Keratinocyte (primary cell): ENCODE measurements around the gene KRTAP10-11. TPM values are rescaled to one million over a fixed set of nuclear protein-coding genes. Genes with fewer than 3 reads are reported as not detected.

ENCODE experiments used
- DNase-seq: peaks from one replicate; pipeline ENCODE4 v3.0.0-alpha.2; 2011; ENCODE audit warnings: low read depth, missing footprints, low spot score
- FAIRE-seq: peaks from 2 replicates; lab custom pipeline; 2011; peaks lifted over from hg19 to GRCh38; lab: Jason Lieb, UNC
- H2AFZ ChIP-seq: 2 replicates; pipeline ENCODE4 v1.6.0; 2012; ENCODE audit warnings: low read length, control low read depth, inconsistent platforms; ENCODE audit not compliant: control insufficient read depth
- H3K27ac ChIP-seq: 2 replicates; pipeline ENCODE4 v1.5.1; 2011; ENCODE audit warnings: low read length; ENCODE audit not compliant: control insufficient read depth, insufficient read depth
- H3K27me3 ChIP-seq: 3 replicates; pipeline ENCODE4 v1.6.0; 2011; ENCODE audit warnings: low read length; ENCODE audit not compliant: control insufficient read depth, insufficient read depth; ENCODE audit errors: extremely low read depth
- H3K36me3 ChIP-seq, 2 experiments: 2 replicates in 1 of 2; 3 replicates in 1 of 2; pipeline ENCODE4 v1.5.1; 2011; ENCODE audit warnings: low read length in 2 of 2, mild to moderate bottlenecking in 1 of 2; ENCODE audit not compliant: control insufficient read depth in 2 of 2, insufficient read depth in 2 of 2; ENCODE audit errors: extremely low read depth in 1 of 2
- H3K4me1 ChIP-seq: 3 replicates; pipeline ENCODE4 v1.5.1; 2011; ENCODE audit warnings: low read length; ENCODE audit not compliant: control insufficient read depth, insufficient read depth; ENCODE audit errors: extremely low read depth
- H3K4me2 ChIP-seq: 3 replicates; pipeline ENCODE4 v1.6.0; 2011; ENCODE audit warnings: low read depth, low read length; ENCODE audit not compliant: control insufficient read depth, insufficient read depth; ENCODE audit errors: extremely low read depth
- H3K4me3 ChIP-seq, 3 experiments: fragments of 200-600 bp in 1 of 3; sonication (generic) in 1 of 3; 2 replicates in 2 of 3; 3 replicates in 1 of 3; pipeline ENCODE4 v1.5.1; 2011 to 2016; ENCODE audit warnings: low read length in 3 of 3, mild to moderate bottlenecking in 3 of 3, control low read depth in 2 of 3, inconsistent platforms in 1 of 3, low read depth in 1 of 3, mixed read lengths in 1 of 3, mixed run types in 1 of 3, moderate library complexity in 1 of 3; ENCODE audit not compliant: control insufficient read depth in 2 of 3, insufficient read depth in 2 of 3; ENCODE audit errors: extremely low read depth in 1 of 3
- H3K79me2 ChIP-seq: 2 replicates; pipeline ENCODE4 v1.6.0; 2012; ENCODE audit warnings: low read length; ENCODE audit not compliant: control insufficient read depth, insufficient read depth
- H3K9ac ChIP-seq: 3 replicates; pipeline ENCODE4 v1.6.0; 2011; ENCODE audit warnings: low read length; ENCODE audit not compliant: control insufficient read depth, insufficient read depth; ENCODE audit errors: extremely low read depth
- H3K9me1 ChIP-seq: 3 replicates; pipeline ENCODE4 v1.6.0; 2011; ENCODE audit warnings: low read length; ENCODE audit not compliant: control insufficient read depth, insufficient read depth; ENCODE audit errors: extremely low read depth
- H3K9me3 ChIP-seq: 2 replicates; pipeline ENCODE4 v1.5.1; 2012; ENCODE audit warnings: low read depth, low read length; ENCODE audit not compliant: control insufficient read depth
- H4K20me1 ChIP-seq: 3 replicates; pipeline ENCODE4 v1.6.0; 2011; ENCODE audit warnings: low read length; ENCODE audit not compliant: control insufficient read depth, insufficient read depth; ENCODE audit errors: extremely low read depth
- EZH2 ChIP-seq: IDR thresholded peaks from one replicate; pipeline ENCODE4 v1.6.1; 2012; ENCODE audit warnings: inconsistent platforms, mild to moderate bottlenecking, low read length, moderate library complexity
- dilution Hi-C: fragments of 300-500 bp; cut with MboI; formaldehyde crosslinking; loops from one replicate; pipeline ENCODE4 v1.7.0; 2020; ENCODE audit warnings: low sequenced_read_pairs; ENCODE audit not compliant: extremely low pct_ligation_motif_present
- polyA plus RNA-seq, 5 experiments: library from polyadenylated mRNA; depleted of rRNA in 3 of 5; stranded (reverse) in 3 of 5; stranded (forward) in 1 of 5; unstranded in 1 of 5; fragments of >200 nt; gene quantifications; 1 replicate in 1 of 5; 2 replicates in 3 of 5; 3 replicates in 1 of 5; pipeline versions ENCODE4 v1.2.1 to v1.2.3, GENCODE V29; 2011 to 2012; ENCODE audit warnings: missing spikeins in 2 of 5, low read depth in 1 of 5, low replicate concordance in 1 of 5
- TF ChIP-seq, protein P1 (sequence below), 3 experiments: IDR thresholded peaks in 1 of 3; conservative IDR thresholded peaks in 1 of 3; optimal IDR thresholded peaks in 1 of 3; 2 replicates in 2 of 3; 3 replicates in 1 of 3; pipeline versions ENCODE3 to v1.5.1; 2011; ENCODE audit warnings: low read length in 3 of 3, mild to moderate bottlenecking in 3 of 3, moderate library complexity in 2 of 3, control low read depth in 1 of 3, inconsistent platforms in 1 of 3; ENCODE audit not compliant: insufficient read depth in 2 of 3; ENCODE audit errors: extremely low read depth in 1 of 3

Gene KRTAP10-11
- polyA plus RNA-seq, 1 donor (not counting 4 experiments of a cell fraction or from before 2014, with no cell fraction given), result not detected

DNA sequence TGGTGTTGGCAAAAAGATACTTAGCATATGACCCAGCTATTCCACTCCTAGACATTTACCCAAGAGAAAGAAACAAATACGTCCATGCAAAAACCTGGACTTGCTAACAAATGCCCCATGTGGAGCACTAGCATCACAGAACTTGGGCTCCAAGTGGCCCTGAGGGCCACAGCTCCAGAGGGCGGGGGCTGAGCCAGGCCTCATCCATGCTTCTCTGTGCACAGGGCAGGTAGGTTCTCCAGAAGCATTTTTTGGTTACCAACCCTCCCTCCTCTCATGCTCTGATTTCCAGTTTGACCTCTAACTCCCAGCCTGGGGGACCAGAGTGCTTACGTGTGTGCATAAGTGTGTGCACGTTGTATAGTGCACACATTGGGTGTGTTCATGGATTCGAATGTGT, 18.5 kb downstream of the KRTAP10-11 start:
- H3K4me2 ChIP-seq, result no peak overlapping the region
- H3K27me3 ChIP-seq, result peaks cover 6% of the 10 kb centered on the region
- FAIRE-seq (no peak), DNase-seq (no peak)
- H4K20me1 ChIP-seq, result no peaks in the 10 kb centered on the region
- H3K4me1 ChIP-seq, result no peaks in the 10 kb centered on the region
- TF ChIP-seq EZH2, result no peak
- TF ChIP-seq, protein P1, sequence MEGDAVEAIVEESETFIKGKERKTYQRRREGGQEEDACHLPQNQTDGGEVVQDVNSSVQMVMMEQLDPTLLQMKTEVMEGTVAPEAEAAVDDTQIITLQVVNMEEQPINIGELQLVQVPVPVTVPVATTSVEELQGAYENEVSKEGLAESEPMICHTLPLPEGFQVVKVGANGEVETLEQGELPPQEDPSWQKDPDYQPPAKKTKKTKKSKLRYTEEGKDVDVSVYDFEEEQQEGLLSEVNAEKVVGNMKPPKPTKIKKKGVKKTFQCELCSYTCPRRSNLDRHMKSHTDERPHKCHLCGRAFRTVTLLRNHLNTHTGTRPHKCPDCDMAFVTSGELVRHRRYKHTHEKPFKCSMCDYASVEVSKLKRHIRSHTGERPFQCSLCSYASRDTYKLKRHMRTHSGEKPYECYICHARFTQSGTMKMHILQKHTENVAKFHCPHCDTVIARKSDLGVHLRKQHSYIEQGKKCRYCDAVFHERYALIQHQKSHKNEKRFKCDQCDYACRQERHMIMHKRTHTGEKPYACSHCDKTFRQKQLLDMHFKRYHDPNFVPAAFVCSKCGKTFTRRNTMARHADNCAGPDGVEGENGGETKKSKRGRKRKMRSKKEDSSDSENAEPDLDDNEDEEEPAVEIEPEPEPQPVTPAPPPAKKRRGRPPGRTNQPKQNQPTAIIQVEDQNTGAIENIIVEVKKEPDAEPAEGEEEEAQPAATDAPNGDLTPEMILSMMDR (optimal IDR thresholded peaks at IDR 0.05 in 1 of 3, IDR thresholded peaks at IDR 0.05 in 1 of 3, conservative IDR thresholded peaks at IDR 0.05 in 1 of 3; ENCODE audit: extremely low read depth in 1 of 3, insufficient read depth in 2 of 3, low read length in 3 of 3), result no peak
- no peak overlapping the region for H3K9ac ChIP-seq
- dilution Hi-C loops, result no loop called here
- no peaks in the 10 kb centered on the region for H3K9me3 ChIP-seq
- no peak overlapping the region for H3K27ac ChIP-seq
- no peaks in the 10 kb centered on the region for H3K9me1 ChIP-seq
- H3K4me3 ChIP-seq, result no peak overlapping the region
- no peaks in the 10 kb centered on the region for H3K36me3 ChIP-seq
- no peaks in the 10 kb centered on the region for H3K79me2 ChIP-seq
- H2AFZ ChIP-seq, result no peak overlapping the region

DNA sequence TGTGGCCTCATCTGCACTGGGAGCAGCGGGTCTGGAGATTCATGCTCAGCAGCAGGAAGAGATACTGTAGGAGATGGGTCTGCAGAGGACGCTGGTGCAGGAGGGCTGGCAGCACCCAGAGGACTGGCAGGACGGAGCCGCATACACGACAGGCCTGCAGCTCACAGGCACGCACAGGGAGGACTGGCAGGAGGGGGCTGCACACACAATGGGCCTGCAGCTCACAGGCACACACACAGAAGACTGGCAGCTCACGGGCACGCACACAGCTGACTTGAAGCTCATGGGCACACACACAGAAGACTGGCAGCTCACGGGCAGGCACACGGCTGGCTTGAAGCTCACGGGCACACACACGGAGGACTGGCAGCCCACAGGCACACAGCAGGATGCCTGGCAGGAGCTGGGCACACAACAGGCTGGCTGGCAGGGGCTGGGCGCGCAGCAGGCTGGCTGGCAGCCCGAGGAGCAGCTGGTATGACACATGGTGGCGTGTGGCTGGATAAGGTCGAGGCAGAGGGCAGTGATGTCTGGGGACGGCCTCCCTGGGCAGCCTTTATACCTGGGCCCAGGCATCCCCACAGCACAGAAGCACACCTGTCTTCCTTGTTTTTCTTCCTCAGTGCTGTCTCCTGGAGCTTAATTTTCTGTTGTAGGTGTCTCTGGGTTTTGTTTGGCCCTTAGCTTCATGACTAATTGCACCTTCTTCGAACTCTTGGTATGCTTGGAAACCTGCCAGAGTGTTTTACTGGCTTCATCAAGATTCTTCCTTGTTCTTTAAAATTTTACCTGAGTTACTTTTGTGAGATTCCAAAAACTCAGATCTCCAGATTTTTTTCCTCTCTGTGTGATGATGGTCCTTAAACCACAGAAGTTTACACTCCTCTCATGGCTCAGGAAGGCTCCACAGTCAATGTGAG, 20.4 kb downstream of the KRTAP10-11 start, which contains the start of gene KRTAP12-2:
TSS of gene KRTAP12-2 (minus strand) at position 527 of the 920 bp plus-strand sequence. CDS start at position 486, 41 bp downstream.
- H3K4me1 ChIP-seq, result no peaks in the 10 kb centered on the region
- H3K4me2 ChIP-seq, result no peak within 1 kb of the TSS
- H3K36me3 ChIP-seq, result no peaks in the 10 kb centered on the region
- TF ChIP-seq, protein P1 (optimal IDR thresholded peaks at IDR 0.05 in 1 of 3, IDR thresholded peaks at IDR 0.05 in 1 of 3, conservative IDR thresholded peaks at IDR 0.05 in 1 of 3; ENCODE audit: extremely low read depth in 1 of 3, insufficient read depth in 2 of 3, low read length in 3 of 3), result no peak
- no peak for TF ChIP-seq EZH2
- H2AFZ ChIP-seq, result no peak within 1 kb of the TSS
- H3K27me3 ChIP-seq, result peaks cover 6% of the 10 kb centered on the region
- no peaks in the 10 kb centered on the region for H3K9me3 ChIP-seq
- dilution Hi-C loops, result no loop called here
- no peaks in the 10 kb centered on the region for H4K20me1 ChIP-seq
- no peak within 1 kb of the TSS for H3K4me3 ChIP-seq
- no peaks in the 10 kb centered on the region for H3K79me2 ChIP-seq
- DNase-seq, result no peak
- no peaks in the 10 kb centered on the region for H3K9me1 ChIP-seq
- FAIRE-seq, result no peak
- no peak within 1 kb of the TSS for H3K27ac ChIP-seq
- H3K9ac ChIP-seq, result no peak within 1 kb of the TSS
